ENCODE results near the gene ART1. TPM values are rescaled to one million over a fixed set of nuclear protein-coding genes. Genes with fewer than 3 reads are reported as not detected.
A peak's percentile ranks its signal among the peaks of the same experiment; 100 is the strongest.

Gene ART1
- total and polyA plus RNA-seq, 2 of the 8 experiments (the other 6 are each of a cell fraction or from before 2014, with no cell fraction given), result not detected

GRCh38 chr11:3683039-3683438 is 38.1 kb downstream of the ART1 start:
- WGBS, 2 experiments (ENCODE audit: extremely low coverage in 1 of 2, insufficient coverage in 1 of 2, insufficient read length in 1 of 2, insufficient replicate concordance in 2 of 2, low coverage in 1 of 2, low lambda C conversion rate in 2 of 2, missing lambda C conversion rate in 1 of 2), result 94% methylated on average over 9 of the region's 9 CpGs; no CpG with 5 or more reads in 1 of the 2 experiments
- H3K18ac ChIP-seq (ENCODE audit: extremely low read depth, low read length), result no peak overlapping the region
- H3K14ac ChIP-seq (ENCODE audit: insufficient read length), result no peak overlapping the region
- H3K23ac ChIP-seq (ENCODE audit: insufficient read length), result no peak overlapping the region
- no peak overlapping the region for H4K8ac ChIP-seq (ENCODE audit: extremely low read depth, insufficient read depth, low read length)
- no peak overlapping the region for H3K4me3 ChIP-seq (ENCODE audit: extremely low read depth in 1 of 4, insufficient read depth in 2 of 4, low read depth in 3 of 4, low read length in 4 of 4)
- no peaks in the 10 kb centered on the region for H3K79me2 ChIP-seq (ENCODE audit: control insufficient read depth in 1 of 2, insufficient read depth in 2 of 2, low read length in 2 of 2)
- no peaks in the 10 kb centered on the region for H3K27me3 ChIP-seq (replicated peaks in 1 of 4; ENCODE audit: control insufficient read depth in 3 of 4, extremely low read depth in 1 of 4, insufficient read depth in 3 of 4, low read length in 3 of 4)
- no peak overlapping the region for H3K56ac ChIP-seq (replicated peaks; ENCODE audit: insufficient read length, low read depth, low read length)
- ChIA-PET CTCF (ENCODE audit: partially characterized antibody) (interaction anchor here (0.7 to 1.6 kb wide), 5 partner anchors 11 to 74 kb away, joined by 3 to 4 read pairs (median 3); partner anchors contain the start of gene CHRNA10), POLR2A (ENCODE audit: partially characterized antibody) (interaction anchor here (0.6 to 0.9 kb wide), 2 partner anchors 40 to 113 kb away, joined by 3 read pairs; no protein-coding TSS in a partner anchor)
- FAIRE-seq (no peak), DNase-seq (ENCODE audit: low read depth in 1 of 2, low spot score in 2 of 2) (no peak)
- H3K4me1 ChIP-seq (replicated peaks in 1 of 4; ENCODE audit: control insufficient read depth in 3 of 4, insufficient read depth in 4 of 4, low read length in 3 of 4), result no peaks in the 10 kb centered on the region
- no peak overlapping the region for H2BK20ac ChIP-seq (ENCODE audit: low read length)
- no peak overlapping the region for H4K91ac ChIP-seq (replicated peaks; ENCODE audit: insufficient read length, low read length)
- no peak overlapping the region for H2BK12ac ChIP-seq (ENCODE audit: low read depth, low read length)
- TF ChIP-seq HDAC2 (IDR thresholded peaks at IDR 0.05; ENCODE audit: borderline replicate concordance in 1 of 2, low read depth in 2 of 2, low read length in 2 of 2) (no peak), RAD21 (IDR thresholded peaks at IDR 0.05 in 1 of 2, conservative IDR thresholded peaks at IDR 0.05 in 1 of 2; ENCODE audit: low read depth in 2 of 2, low read length in 2 of 2) (0 out of 4 replicates have a peak, but pooled peaks of 1 of the 2 experiments have one; percentile 21), SIRT6 (IDR thresholded peaks at IDR 0.05; ENCODE audit: low read length) (no peak), TEAD4 (IDR thresholded peaks at IDR 0.05; ENCODE audit: low read depth, low read length) (no peak), HDAC6 (IDR thresholded peaks at IDR 0.05; ENCODE audit: low read depth, low read length) (no peak), CTCF (IDR thresholded peaks at IDR 0.05; ENCODE audit: control extremely low read depth in 1 of 3, insufficient read depth in 1 of 3, low read depth in 1 of 3, low read length in 3 of 3) (peak in 1 of 3 experiments; percentile 3; a peak in 1 of 4 replicates)
- no peaks in the 10 kb centered on the region for H3K79me1 ChIP-seq (ENCODE audit: low read depth, low read length)
- H4K20me1 ChIP-seq (replicated peaks in 1 of 2; ENCODE audit: control insufficient read depth in 1 of 2, insufficient read depth in 2 of 2, low read length in 2 of 2), result peaks cover 0 to 2% of the 10 kb centered on the region in 2 experiments
- H3K9ac ChIP-seq (replicated peaks in 1 of 4; ENCODE audit: extremely low read depth in 1 of 4, low read depth in 3 of 4, low read length in 3 of 4), result no peak overlapping the region
- no peaks in the 10 kb centered on the region for H3K9me3 ChIP-seq (ENCODE audit: insufficient read depth in 2 of 2, low read depth in 1 of 2, low read length in 1 of 2)
- H4K5ac ChIP-seq (ENCODE audit: insufficient read length, low read depth, low read length), result no peak overlapping the region
- peaks cover 37 to 94% (median 78%) of the 10 kb centered on the region in 4 experiments for H3K36me3 ChIP-seq (ENCODE audit: control insufficient read depth in 2 of 4, insufficient read depth in 4 of 4, low read length in 3 of 4)
- no peak overlapping the region for H2AK5ac ChIP-seq (ENCODE audit: low read depth, low read length)
- no peak overlapping the region for H3K4ac ChIP-seq (replicated peaks; ENCODE audit: insufficient read length, low read depth, low read length)
- no peak overlapping the region for H3K27ac ChIP-seq (ENCODE audit: low read depth, low read length)
- no peak overlapping the region for H2BK15ac ChIP-seq (ENCODE audit: low read length)
- no peak overlapping the region for H3K4me2 ChIP-seq (ENCODE audit: insufficient read depth in 1 of 2, low read depth in 2 of 2, low read length in 2 of 2)
- H3K23me2 ChIP-seq (ENCODE audit: low read depth, low read length), result no peaks in the 10 kb centered on the region
- no peak overlapping the region for H2AFZ ChIP-seq (ENCODE audit: low read length)
- H2BK120ac ChIP-seq (replicated peaks; ENCODE audit: low read depth, low read length), result no peak overlapping the region
- no peak overlapping the region for H2BK5ac ChIP-seq (ENCODE audit: low read depth, low read length)

All from H1 (cell line).